GM23248 (cell line): ENCODE measurements around the gene DNAJC1. TPM values are rescaled to one million over a fixed set of nuclear protein-coding genes. Genes with fewer than 3 reads are reported as not detected.

ENCODE experiments used
- DNase-seq: peaks from one replicate; pipeline ENCODE4 v3.0.0-alpha.2; 2015
- H2AFZ ChIP-seq: fragments of 200-600 bp; sonication (generic); 2 replicates; pipeline ENCODE4 v1.6.1; 2016; ENCODE audit warnings: antibody characterized with exemption
- H3F3A ChIP-seq: fragments of 200-600 bp; sonication (generic); 2 replicates; pipeline ENCODE4 v1.6.1; 2016; ENCODE audit warnings: mild to moderate bottlenecking, antibody characterized with exemption, mixed run types; ENCODE audit not compliant: insufficient read depth
- H3K27ac ChIP-seq: fragments of 200-600 bp; sonication (generic); 2 replicates; pipeline ENCODE4 v1.5.1; 2016; ENCODE audit warnings: mild to moderate bottlenecking
- H3K27me3 ChIP-seq: fragments of 200-600 bp; sonication (generic); replicated peaks from 2 replicates; pipeline ENCODE4 v1.6.1; 2016; ENCODE audit warnings: mild to moderate bottlenecking; ENCODE audit not compliant: insufficient read depth
- H3K36me3 ChIP-seq: fragments of 200-600 bp; sonication (generic); 2 replicates; pipeline ENCODE4 v1.6.1; 2016; ENCODE audit warnings: low read depth, mild to moderate bottlenecking
- H3K4me1 ChIP-seq: fragments of 200-600 bp; sonication (generic); 2 replicates; pipeline ENCODE4 v1.6.1; 2016; ENCODE audit warnings: mild to moderate bottlenecking; ENCODE audit not compliant: insufficient read depth
- H3K4me2 ChIP-seq: fragments of 200-600 bp; sonication (generic); one replicate; pipeline ENCODE4 v1.6.1; 2016; ENCODE audit warnings: mild to moderate bottlenecking; ENCODE audit not compliant: unreplicated experiment
- H3K4me3 ChIP-seq: fragments of 200-600 bp; sonication (generic); 2 replicates; pipeline ENCODE4 v1.5.1; 2016; ENCODE audit warnings: mild to moderate bottlenecking
- H3K79me2 ChIP-seq: fragments of 200-600 bp; sonication (generic); 2 replicates; pipeline ENCODE4 v1.6.1; 2016; ENCODE audit warnings: mild to moderate bottlenecking; ENCODE audit not compliant: insufficient read depth
- H3K9ac ChIP-seq: fragments of 200-600 bp; sonication (generic); 2 replicates; pipeline ENCODE4 v1.6.1; 2016; ENCODE audit warnings: mild to moderate bottlenecking
- H3K9me2 ChIP-seq: fragments of 200-600 bp; sonication (generic); 2 replicates; pipeline ENCODE4 v1.6.1; 2016; ENCODE audit warnings: mixed run types, mild to moderate bottlenecking, moderate library complexity; ENCODE audit not compliant: insufficient read depth
- H3K9me3 ChIP-seq: fragments of 200-600 bp; sonication (generic); one replicate; pipeline ENCODE4 v1.6.1; 2017; ENCODE audit warnings: low read depth
- H4K20me1 ChIP-seq: fragments of 200-600 bp; sonication (generic); 2 replicates; pipeline ENCODE4 v1.6.0; 2016; ENCODE audit not compliant: insufficient read depth
- EZH2 ChIP-seq: fragments of 200-600 bp; sonication (generic); IDR thresholded peaks from 2 replicates; pipeline ENCODE4 v1.6.1; 2018; ENCODE audit warnings: antibody characterized with exemption, mild to moderate bottlenecking; ENCODE audit not compliant: insufficient read depth, poor library complexity, severe bottlenecking
- EZH2phosphoT487 ChIP-seq: fragments of 200-600 bp; sonication (generic); IDR thresholded peaks from 2 replicates; pipeline ENCODE4 v1.6.1; 2018; ENCODE audit warnings: antibody characterized with exemption, moderate library complexity, mild to moderate bottlenecking, low read depth; ENCODE audit not compliant: insufficient read depth
- WGBS, 2 experiments: methylation state at CpG; one replicate each; pipeline ENCODE4 v1.1.6; 2015 to 2017; ENCODE audit warnings: low lambda C conversion rate in 2 of 2, low coverage in 1 of 2; ENCODE audit errors: missing lambda C conversion rate in 2 of 2; 5-methylcytosine and 5-hydroxymethylcytosine counted together
- in situ Hi-C: fragments of 300-500 bp; cut with MboI; formaldehyde crosslinking; loops from 2 replicates; pipeline ENCODE4 v1.15.0; 2020
- polyA plus RNA-seq: library from polyadenylated mRNA; unstranded; fragments of >200 nt; fragmentation: Nextera tagmentation; extraction: Ambion mirVana; gene quantifications from 2 replicates; pipeline ENCODE4 v1.2.1, GENCODE V29; 2016
- total RNA-seq: library from RNA; depleted of rRNA; stranded (reverse); fragments of >200 nt; shearing (Covaris generic); gene quantifications from 2 replicates; pipeline ENCODE4 v1.2.3, GENCODE V29; 2014

The DNAJC1 gene
- total and polyA plus RNA-seq, 2 experiments from 2014 or later: 50.9 to 63.9 TPM

DNA sequence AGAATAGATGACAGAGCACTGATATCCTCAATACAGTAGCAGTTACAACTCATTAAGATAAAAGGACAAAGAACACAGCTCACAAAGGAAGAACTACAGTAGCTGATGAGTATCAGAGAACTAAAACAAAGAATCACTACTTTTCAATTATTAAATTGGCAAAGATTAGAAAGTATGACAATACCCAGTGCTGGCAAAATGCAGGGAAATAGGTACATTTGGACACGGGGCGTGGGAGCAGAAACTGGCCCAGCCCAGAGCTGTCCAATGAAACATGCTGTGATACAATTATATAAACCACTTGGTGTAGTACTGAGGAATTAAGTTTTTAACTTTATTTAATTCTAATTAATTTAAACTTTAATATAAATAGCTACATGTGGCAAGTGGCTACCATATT lies 243.2 kb downstream of the DNAJC1 start:
- H3K9me3 ChIP-seq: no peaks in the 10 kb centered on the region
- H3K9ac ChIP-seq: no peak overlapping the region
- no peaks in the 10 kb centered on the region for H3K79me2 ChIP-seq
- H3K36me3 ChIP-seq: peaks cover 6% of the 10 kb centered on the region; the same call in 1 of the 2 replicates
- H3K27ac ChIP-seq: no peak overlapping the region
- H3K4me3 ChIP-seq: no peak overlapping the region
- WGBS, 2 experiments: 94 to 99% methylated on average over 2 of the region's 2 CpGs
- no peaks in the 10 kb centered on the region for H4K20me1 ChIP-seq
- DNase-seq: no peak
- no peaks in the 10 kb centered on the region for H3K27me3 ChIP-seq
- no peak for TF ChIP-seq EZH2phosphoT487
- TF ChIP-seq EZH2: no peak
- no peaks in the 10 kb centered on the region for H3K9me2 ChIP-seq
- H2AFZ ChIP-seq: no peak overlapping the region
- no peaks in the 10 kb centered on the region for H3K4me1 ChIP-seq
- no peak overlapping the region for H3K4me2 ChIP-seq
- no peaks in the 10 kb centered on the region for H3F3A ChIP-seq
- in situ Hi-C loops: no loop called here

DNA sequence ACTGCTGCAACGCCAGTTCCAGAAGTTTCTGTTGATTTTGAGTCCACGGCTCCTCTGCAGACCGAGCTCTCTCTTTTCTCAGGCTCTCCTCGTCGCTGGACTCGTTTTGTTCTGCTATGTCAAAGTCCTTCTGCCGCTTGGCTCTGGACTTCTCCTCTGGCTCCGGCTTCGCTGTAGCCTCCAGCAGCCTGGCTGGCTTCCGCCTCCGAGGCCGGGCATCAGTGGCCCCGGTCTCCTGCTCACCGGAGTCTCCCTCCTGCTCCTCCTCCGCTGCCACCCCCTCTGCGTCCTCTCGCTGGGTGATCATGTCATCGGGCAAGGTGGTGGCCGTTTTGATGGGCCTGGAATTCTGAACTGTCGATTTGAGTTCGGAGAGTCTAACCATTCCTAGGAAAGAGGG lies 244.3 kb downstream of the DNAJC1 start:
- in situ Hi-C loops: no loop called here
- no peak overlapping the region for H2AFZ ChIP-seq
- H3K27me3 ChIP-seq: no peaks in the 10 kb centered on the region
- H3K4me2 ChIP-seq: no peak overlapping the region
- H3K27ac ChIP-seq: no peak overlapping the region
- no peaks in the 10 kb centered on the region for H4K20me1 ChIP-seq
- no peak overlapping the region for H3K9ac ChIP-seq
- H3K9me2 ChIP-seq: no peaks in the 10 kb centered on the region
- 93 to 94% methylated on average over 21 of the region's 21 CpGs for WGBS, 2 experiments
- no peaks in the 10 kb centered on the region for H3K4me1 ChIP-seq
- TF ChIP-seq EZH2phosphoT487 (no peak), EZH2 (no peak)
- no peaks in the 10 kb centered on the region for H3K36me3 ChIP-seq
- no peak overlapping the region for H3K4me3 ChIP-seq
- H3F3A ChIP-seq: no peaks in the 10 kb centered on the region
- no peak for DNase-seq
- no peaks in the 10 kb centered on the region for H3K9me3 ChIP-seq
- H3K79me2 ChIP-seq: no peaks in the 10 kb centered on the region

DNA sequence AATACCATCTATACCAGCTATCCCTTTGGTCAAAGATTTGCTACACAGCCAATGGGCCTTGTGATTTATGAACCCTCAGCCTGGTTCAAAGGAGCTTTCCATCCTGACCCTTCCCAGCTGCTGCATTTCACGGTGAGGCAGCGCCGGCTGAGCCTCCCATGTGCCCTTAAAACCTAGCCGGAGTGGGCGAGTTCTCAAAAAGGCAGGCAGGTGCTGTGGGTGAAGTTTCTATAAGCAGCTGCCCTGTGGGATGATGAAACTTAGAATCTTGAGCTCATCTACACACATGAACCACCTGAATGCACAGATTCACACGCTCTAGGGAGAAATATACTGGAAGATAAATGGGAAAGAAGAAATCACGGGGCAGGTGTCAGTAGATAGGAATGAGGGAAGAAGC lies 244.8 kb downstream of the DNAJC1 start:
- Histone ChIP-seq H3K27ac (no peak overlapping the region), H3K9me3 (no peaks in the 10 kb centered on the region), H3K4me3 (no peak overlapping the region), H3K9me2 (no peaks in the 10 kb centered on the region), H3K9ac (no peak overlapping the region), H4K20me1 (no peaks in the 10 kb centered on the region), H3K36me3 (no peaks in the 10 kb centered on the region), H3K27me3 (no peaks in the 10 kb centered on the region), H3K79me2 (no peaks in the 10 kb centered on the region), H3K4me1 (no peaks in the 10 kb centered on the region), H3F3A (no peaks in the 10 kb centered on the region), H3K4me2 (no peak overlapping the region), H2AFZ (no peak overlapping the region)
- in situ Hi-C loops: no loop called here
- WGBS, 2 experiments: 98 to 99% methylated on average over 7 of the region's 7 CpGs
- no peak for TF ChIP-seq EZH2phosphoT487
- TF ChIP-seq EZH2: no peak
- DNase-seq: no peak

DNA sequence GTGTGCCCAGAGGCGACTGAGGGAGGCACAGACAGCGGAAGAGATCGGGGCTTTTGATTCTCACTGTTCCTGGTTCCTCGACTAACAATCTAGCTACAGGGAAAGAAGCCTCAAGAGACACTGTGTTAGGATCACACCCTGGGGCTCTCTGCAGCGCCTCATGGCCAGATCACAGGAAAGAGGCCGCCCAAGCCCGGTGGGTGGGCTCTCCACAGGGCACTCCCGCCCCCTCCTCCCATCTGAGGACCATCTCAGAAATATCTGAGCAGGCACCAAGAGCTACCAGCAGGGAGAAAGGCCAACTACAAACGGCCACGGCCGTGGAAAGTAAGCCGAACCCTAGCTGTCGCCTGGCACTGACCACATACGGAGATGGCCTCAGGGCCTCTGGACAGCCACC lies 245.3 kb downstream of the DNAJC1 start:
- in situ Hi-C loops: no loop called here
- Histone ChIP-seq H3K4me1 (no peaks in the 10 kb centered on the region), H3K27ac (no peak overlapping the region), H3K36me3 (no peaks in the 10 kb centered on the region), H4K20me1 (no peaks in the 10 kb centered on the region), H3K9me3 (no peaks in the 10 kb centered on the region), H3K4me2 (no peak overlapping the region), H2AFZ (no peak overlapping the region), H3K9me2 (no peaks in the 10 kb centered on the region), H3K79me2 (no peaks in the 10 kb centered on the region), H3F3A (no peaks in the 10 kb centered on the region), H3K27me3 (no peaks in the 10 kb centered on the region), H3K9ac (no peak overlapping the region), H3K4me3 (no peak overlapping the region)
- no peak for DNase-seq
- 80 to 86% methylated on average over 13 to 14 of the region's 14 CpGs for WGBS, 2 experiments
- TF ChIP-seq EZH2: no peak
